Endothelial cell of hepatic sinusoid (primary cell): ENCODE data around the gene CTSF.

ENCODE experiments used
- in situ Hi-C: cut with HindIII; loops from 2 replicates; pipeline ENCODE4 v1.10.0; 2017; ENCODE audit warnings: low sequenced_read_pairs

The CTSF gene

GRCh38 chr11:66559866-66560676 is 8.3 kb downstream of the CTSF start:
- in situ Hi-C loops, result loop anchor here (5.0 kb wide), 1 partner anchor 42 kb away; no protein-coding TSS in a partner anchor

- in situ Hi-C loops, result loop anchor here (5.0 kb wide), 1 partner anchor 43 kb away; no protein-coding TSS in a partner anchor
These were observed 9.1 kb downstream of the CTSF start for GRCh38 chr11:66559142-66559865.

- in situ Hi-C loops, result loop anchor here (5.0 kb wide), 1 partner anchor 44 kb away; no protein-coding TSS in a partner anchor
These were observed 10.6 kb downstream of the CTSF start for GRCh38 chr11:66557733-66558326.

- in situ Hi-C loops, result loop anchor here (5.0 kb wide), 1 partner anchor 46 kb away; no protein-coding TSS in a partner anchor
These were observed 12.3 kb downstream of the CTSF start for GRCh38 chr11:66556086-66556485.

DNA sequence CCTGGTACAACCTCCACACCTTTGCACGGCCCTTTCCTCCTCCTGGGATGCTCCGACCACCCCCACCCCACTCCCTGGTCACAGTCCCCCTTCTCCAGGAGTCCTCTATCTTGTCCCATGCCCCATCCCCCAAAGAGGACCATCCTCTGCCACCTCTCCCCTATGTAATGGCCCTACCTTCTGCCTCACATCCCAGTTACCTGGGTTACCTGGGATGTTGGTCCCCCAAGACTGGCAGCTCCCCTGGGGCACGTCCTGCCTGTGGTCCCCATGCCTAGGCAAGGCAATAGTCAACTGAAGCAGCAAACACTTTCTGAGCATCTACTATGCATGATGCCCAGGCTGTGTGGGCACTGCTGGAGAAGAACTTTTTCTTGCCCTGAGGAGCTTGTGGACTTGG is 13.0 kb downstream of the CTSF start:
- in situ Hi-C loops, result loop anchor here (5.0 kb wide), 1 partner anchor 47 kb away; no protein-coding TSS in a partner anchor

DNA sequence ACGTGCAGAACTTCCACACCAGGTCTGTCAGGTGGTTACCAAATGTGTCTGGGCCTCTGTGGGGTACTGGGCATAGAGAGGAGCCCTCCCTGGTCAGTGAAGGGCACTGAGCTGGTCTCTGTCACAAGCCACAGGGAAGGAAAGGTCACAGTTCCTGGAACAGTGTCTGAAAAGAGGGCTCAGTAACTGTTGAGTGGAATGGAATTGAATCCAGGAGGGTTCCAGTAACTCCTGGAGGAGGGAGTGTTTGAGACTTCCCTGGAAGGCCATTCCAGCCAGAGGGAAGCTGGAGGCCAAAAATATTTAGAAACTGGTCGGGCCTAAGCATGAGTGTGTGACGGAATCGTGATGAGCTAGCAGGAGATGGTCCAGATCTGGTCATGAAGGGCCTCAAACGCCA is 13.8 kb downstream of the CTSF start:
- in situ Hi-C loops, result loop anchor here (5.0 kb wide), 1 partner anchor 48 kb away; no protein-coding TSS in a partner anchor

GRCh38 chr11:66550887-66551286 is 17.5 kb downstream of the CTSF start:
- in situ Hi-C loops, result no loop called here

- in situ Hi-C loops, result no loop called here
These were observed 18.7 kb downstream of the CTSF start for GRCh38 chr11:66549696-66550095.

- in situ Hi-C loops, result no loop called here
These were observed 19.4 kb downstream of the CTSF start for GRCh38 chr11:66548774-66549630.

DNA sequence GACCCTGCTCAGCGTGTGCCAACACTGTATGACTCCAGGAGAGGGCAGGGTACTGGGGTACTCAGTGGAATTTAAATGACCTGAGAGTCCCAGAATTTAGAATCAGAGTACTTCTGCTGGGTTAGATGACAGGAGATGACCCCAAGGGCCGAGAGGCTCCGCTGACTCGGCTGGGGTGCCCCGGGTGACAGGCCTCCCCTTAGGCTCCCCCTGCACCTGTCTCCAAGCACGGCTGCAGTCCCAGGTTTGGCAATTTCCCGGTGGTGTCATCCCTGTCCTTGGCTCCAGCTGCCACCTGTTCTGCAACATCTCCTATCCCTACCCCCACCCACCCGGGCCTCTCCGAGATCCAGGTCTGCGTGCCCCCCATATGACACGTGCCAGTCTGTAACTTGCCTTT is 20.4 kb downstream of the CTSF start:
- in situ Hi-C loops, result no loop called here

DNA sequence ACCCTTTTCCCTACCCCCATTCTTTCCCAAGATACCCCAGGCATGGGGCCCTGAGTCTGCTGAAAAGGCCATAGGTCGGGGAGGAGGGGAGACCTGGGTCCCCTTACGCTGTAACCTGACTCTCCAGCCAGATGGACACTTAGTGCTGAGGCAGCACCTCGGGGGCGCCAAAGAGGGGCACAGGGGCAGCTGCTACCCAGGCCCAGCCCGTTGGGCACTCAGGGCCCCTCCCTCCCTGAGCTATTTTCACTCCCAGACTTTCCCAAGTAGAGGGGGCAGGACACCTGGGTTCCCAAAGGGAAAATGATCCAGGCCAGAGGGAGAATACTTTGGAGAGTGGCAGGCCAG is 20.8 kb downstream of the CTSF start:
- in situ Hi-C loops, result no loop called here

DNA sequence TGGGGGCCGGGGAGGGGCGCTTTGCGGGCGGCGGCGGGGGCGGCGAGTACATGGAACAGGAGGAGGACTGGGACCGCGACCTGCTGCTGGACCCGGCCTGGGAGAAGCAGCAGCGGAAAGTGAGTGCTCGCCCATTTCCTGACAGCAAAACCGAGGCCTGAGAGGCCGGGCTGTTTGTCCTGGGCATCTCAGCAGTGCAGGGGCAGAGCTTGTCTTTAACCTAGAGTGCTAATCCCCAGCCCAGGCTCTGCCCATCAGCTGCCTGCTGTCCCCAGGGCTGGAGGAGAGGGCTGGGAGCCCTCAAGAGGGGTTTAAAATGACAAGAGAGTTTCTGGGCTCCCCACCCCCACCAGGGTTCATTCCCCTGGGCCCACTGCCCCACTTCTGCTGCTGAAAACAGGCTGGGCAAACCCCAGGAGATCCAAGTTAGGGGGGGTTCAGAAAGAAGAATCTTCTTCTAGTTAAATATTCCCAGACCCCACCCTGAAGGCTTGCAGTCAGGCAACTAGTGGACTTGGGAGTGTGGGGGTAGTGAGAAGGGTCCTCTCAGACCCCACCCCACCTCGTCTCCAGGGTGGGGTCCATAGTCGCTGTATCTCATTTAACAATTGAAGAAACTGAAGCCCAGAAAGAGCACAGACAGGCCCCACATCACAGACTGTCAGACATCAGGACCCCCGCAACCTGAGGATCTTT is 21.3 kb downstream of the CTSF start:
- in situ Hi-C loops, result no loop called here

DNA sequence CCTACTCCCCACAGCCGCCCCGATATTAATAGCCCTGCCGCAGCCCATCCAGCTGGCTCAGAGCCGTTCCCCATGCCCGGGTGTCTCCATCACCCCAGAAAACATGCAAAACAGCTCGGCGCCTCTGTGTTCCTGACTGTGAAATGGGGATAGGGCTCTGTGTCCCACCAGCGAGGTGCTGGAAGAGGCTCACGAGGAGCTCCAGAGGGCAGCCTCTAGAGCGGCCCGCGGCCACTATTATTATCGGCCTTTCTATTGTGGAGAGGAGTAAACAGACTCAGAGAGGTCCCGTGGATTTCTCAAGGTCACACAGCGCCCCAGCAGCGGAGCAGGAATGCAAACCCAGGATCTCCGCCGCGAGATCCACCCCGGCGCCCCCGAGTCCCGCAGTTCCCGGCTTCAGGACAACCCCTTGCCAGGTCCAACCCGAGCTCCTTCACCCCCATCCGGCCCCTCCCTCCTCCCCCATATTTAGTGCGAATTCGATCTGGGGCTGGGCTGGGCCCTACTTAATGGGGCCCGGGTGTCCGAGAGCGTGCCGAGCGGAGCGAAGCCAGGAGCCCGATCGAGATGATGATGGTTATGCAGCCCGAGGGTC is 21.9 kb downstream of the CTSF start, which contains the start of gene ACTN3:
TSS of gene ACTN3 (plus strand) at position 536 of the 598 bp plus-strand sequence. CDS start at position 571, 35 bp downstream.
- in situ Hi-C loops, result no loop called here

GRCh38 chr11:66545701-66546367 is 22.6 kb downstream of the CTSF start, which contains the start of gene ZDHHC24:
TSS of gene ZDHHC24 (minus strand) at chr11:66546048. CDS start at chr11:66546003, 45 bp downstream.
- in situ Hi-C loops, result no loop called here

DNA sequence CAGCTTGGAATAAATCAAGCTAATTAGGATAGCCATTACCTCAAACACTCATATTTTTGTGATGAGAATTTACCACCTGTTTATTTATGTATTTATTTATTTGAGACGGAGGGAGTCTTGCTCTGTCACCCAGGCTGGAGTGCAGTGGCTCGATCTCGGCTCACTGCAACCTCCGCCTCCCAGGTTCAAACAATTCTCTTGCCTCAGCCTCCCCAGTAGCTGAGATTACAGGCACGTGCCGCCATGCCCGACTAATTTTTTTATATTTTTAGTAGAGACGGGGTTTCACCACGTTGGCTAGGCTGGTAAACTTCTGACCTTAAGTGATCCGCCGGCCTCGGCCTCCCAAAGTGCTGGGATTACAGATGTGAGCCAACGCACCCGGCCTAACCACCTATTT is 23.5 kb downstream of the CTSF start:
- in situ Hi-C loops, result loop anchor here (5.0 kb wide), 2 partner anchors 53 to 77 kb away; no protein-coding TSS in a partner anchor

DNA sequence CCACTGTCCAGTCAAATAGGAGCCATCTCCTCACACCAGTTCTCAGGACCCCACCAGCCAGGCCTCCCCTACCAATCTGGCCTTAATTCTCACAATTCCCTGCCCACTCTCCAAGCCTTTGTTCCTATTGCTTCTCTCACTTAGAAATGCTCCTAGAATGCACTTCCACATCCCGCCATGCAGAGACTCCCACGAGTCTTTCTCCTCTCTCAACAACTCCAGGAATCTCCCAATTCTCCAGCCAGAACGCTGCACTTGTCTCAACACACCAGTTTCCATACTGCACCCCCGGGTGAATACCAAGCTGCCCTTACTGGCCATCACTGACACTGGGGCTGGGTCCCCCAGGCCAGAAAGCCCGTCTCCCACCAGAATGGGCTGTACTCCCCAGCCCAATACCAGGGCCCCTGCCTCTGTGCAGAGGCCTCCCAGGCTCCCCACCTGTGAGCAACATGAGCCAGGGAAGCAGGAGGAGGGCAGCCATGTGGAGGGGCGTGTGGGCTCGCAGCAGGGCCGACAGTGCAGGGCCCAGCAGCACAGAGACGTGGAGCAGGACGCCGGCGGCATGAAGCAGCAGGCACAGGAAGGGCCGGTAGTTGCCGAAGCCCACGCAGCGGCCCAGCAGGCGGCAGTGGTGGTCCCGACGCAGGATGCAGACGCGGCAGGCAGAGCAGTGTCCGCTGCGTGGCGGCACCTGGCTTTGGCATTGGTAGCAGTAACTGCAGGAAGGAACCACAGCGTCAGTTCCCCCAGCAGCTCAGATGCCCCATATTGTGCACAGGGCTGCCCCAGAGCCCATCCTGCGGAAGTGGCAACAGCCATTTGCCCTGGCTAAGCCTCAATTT is 24.9 kb downstream of the CTSF start:
- in situ Hi-C loops, result loop anchor here (5.0 kb wide), 2 partner anchors 51 to 79 kb away; no protein-coding TSS in a partner anchor

- in situ Hi-C loops, result loop anchor here (5.0 kb wide), 2 partner anchors 50 to 80 kb away; no protein-coding TSS in a partner anchor
These were observed 26.0 kb downstream of the CTSF start for GRCh38 chr11:66542362-66542761.

GRCh38 chr11:66541892-66542291 is 26.5 kb downstream of the CTSF start:
- in situ Hi-C loops, result loop anchor here (5.0 kb wide), 2 partner anchors 50 to 80 kb away; no protein-coding TSS in a partner anchor
